Mesendoderm (in vitro differentiated cells): ENCODE data around the gene EFCAB6.

Source experiments
- DNase-seq: peaks from one replicate; pipeline ENCODE4 v3.0.0; 2013
- H2AK5ac ChIP-seq: 2 replicates; pipeline ENCODE4 v1.6.1; 2013; ENCODE audit warnings: low read length, inconsistent platforms
- H2BK120ac ChIP-seq: 2 replicates; pipeline ENCODE4 v1.6.1; 2013; ENCODE audit warnings: low read depth, mild to moderate bottlenecking, low read length, moderate library complexity, mixed read lengths
- H2BK15ac ChIP-seq: replicated peaks from 2 replicates; pipeline ENCODE4 v1.6.1; 2013; ENCODE audit warnings: low read depth, mild to moderate bottlenecking, moderate library complexity
- H2BK5ac ChIP-seq: 2 replicates; pipeline ENCODE4 v1.6.1; 2013; ENCODE audit warnings: low read length, inconsistent platforms
- H3K18ac ChIP-seq: 2 replicates; pipeline ENCODE4 v1.6.1; 2013; ENCODE audit warnings: mild to moderate bottlenecking, low read length, mixed read lengths
- H3K23ac ChIP-seq: one replicate; pipeline ENCODE4 v1.6.1; 2013; ENCODE audit warnings: low read length
- H3K27ac ChIP-seq: 2 replicates; pipeline ENCODE4 v1.5.1; 2013; ENCODE audit warnings: low read depth, mild to moderate bottlenecking, inconsistent platforms, low read length, moderate library complexity
- H3K27me3 ChIP-seq: 2 replicates; pipeline ENCODE4 v1.6.1; 2013; ENCODE audit warnings: low read length, control low read depth, mild to moderate bottlenecking, inconsistent platforms; ENCODE audit not compliant: insufficient read depth, poor library complexity
- H3K36me3 ChIP-seq: 2 replicates; pipeline ENCODE4 v1.6.1; 2013; ENCODE audit warnings: low read length, inconsistent platforms; ENCODE audit not compliant: control insufficient read depth, insufficient read depth
- H3K4ac ChIP-seq: one replicate; pipeline ENCODE4 v1.6.1; 2013; ENCODE audit warnings: low read depth, mild to moderate bottlenecking, low read length, moderate library complexity
- H3K4me1 ChIP-seq: 2 replicates; pipeline ENCODE4 v1.6.1; 2013; ENCODE audit warnings: low read depth, low read length, inconsistent platforms; ENCODE audit not compliant: control insufficient read depth
- H3K4me2 ChIP-seq: 2 replicates; pipeline ENCODE4 v1.6.1; 2013; ENCODE audit warnings: low read length
- H3K4me3 ChIP-seq: 2 replicates; pipeline ENCODE4 v1.5.1; 2013; ENCODE audit warnings: mild to moderate bottlenecking, low read length
- H3K56ac ChIP-seq: one replicate; pipeline ENCODE4 v1.6.1; 2013; ENCODE audit warnings: low read length
- H3K79me1 ChIP-seq: 2 replicates; pipeline ENCODE4 v1.6.1; 2013; ENCODE audit warnings: low read length, inconsistent platforms
- H3K79me2 ChIP-seq: 2 replicates; pipeline ENCODE4 v1.6.1; 2013; ENCODE audit warnings: mild to moderate bottlenecking, low read length; ENCODE audit not compliant: control insufficient read depth, insufficient read depth
- H3K9ac ChIP-seq: 2 replicates; pipeline ENCODE4 v1.6.1; 2013; ENCODE audit warnings: low read length, inconsistent platforms
- H4K5ac ChIP-seq: one replicate; pipeline ENCODE4 v1.6.1; 2013; ENCODE audit warnings: low read length
- H4K8ac ChIP-seq: one replicate; pipeline ENCODE4 v1.6.1; 2013; ENCODE audit warnings: low read depth, mild to moderate bottlenecking, control low read depth, low read length, moderate library complexity
- WGBS: extraction: QIAGEN DNeasy Blood & Tissue Kit; methylation state at CpG from one replicate; pipeline ENCODE4 v1.1.7; 2013; ENCODE audit warnings: low lambda C conversion rate, missing lambda C conversion rate; ENCODE audit not compliant: insufficient coverage; ENCODE audit errors: extremely low coverage; 5-methylcytosine and 5-hydroxymethylcytosine counted together

EFCAB6 gene

DNA sequence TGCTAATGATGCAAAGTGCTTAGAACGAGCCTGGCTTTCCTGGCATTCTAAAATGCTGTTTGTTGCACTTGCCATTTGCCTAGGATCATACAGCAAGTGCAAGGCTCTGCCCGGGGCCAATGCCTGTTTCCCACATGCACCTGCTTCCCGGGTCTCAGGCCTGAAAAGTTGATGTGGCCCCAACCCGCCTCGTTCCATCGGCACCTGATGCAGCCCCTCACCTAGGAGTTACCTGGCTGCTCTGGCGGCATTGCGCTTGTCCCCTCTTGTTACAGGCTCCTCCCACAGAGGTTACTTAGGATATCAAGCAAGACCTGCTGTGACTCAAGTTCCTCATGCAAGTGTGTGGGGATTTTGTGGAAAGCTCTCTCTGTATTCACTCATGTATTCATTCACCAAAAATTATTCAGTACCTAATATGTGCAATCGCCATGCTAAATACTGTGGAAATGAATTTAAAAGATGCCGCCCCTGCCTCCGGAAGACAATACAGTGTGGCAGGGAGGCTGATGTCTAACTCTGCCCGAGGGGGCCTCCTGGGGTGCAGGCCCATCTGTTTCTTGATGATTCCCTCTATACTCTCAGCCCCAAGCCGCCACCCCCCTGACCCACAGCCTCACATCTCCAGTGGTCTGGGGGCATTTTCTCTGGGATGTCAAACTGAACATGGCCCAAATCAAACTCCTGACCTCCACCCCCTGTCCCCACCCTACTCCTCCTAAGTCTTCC is 184.5 kb downstream of the EFCAB6 start:
- Histone ChIP-seq H3K4me1 (no peaks in the 10 kb centered on the region), H4K5ac (no peak overlapping the region), H2BK15ac (no peak overlapping the region), H3K79me1 (no peaks in the 10 kb centered on the region), H3K4me3 (no peak overlapping the region), H2AK5ac (no peak overlapping the region), H3K79me2 (no peaks in the 10 kb centered on the region), H3K27me3 (no peaks in the 10 kb centered on the region), H2BK5ac (no peak overlapping the region), H3K4me2 (no peak overlapping the region), H2BK120ac (no peak overlapping the region), H3K23ac (no peak overlapping the region), H3K56ac (no peak overlapping the region), H3K4ac (no peak overlapping the region), H4K8ac (no peak overlapping the region), H3K27ac (no peak overlapping the region), H3K9ac (no peak overlapping the region), H3K36me3 (no peaks in the 10 kb centered on the region), H3K18ac (no peak overlapping the region)
- no CpG with 5 or more reads among the region's 13 CpGs for WGBS
- no peak for DNase-seq

- Histone ChIP-seq H2BK15ac (no peak overlapping the region), H2BK5ac (no peak overlapping the region), H3K27me3 (no peaks in the 10 kb centered on the region), H2BK120ac (no peak overlapping the region), H3K4me2 (no peak overlapping the region), H4K8ac (no peak overlapping the region), H3K4me3 (no peak overlapping the region), H3K27ac (no peak overlapping the region), H3K9ac (no peak overlapping the region), H2AK5ac (no peak overlapping the region), H3K23ac (no peak overlapping the region), H3K4ac (no peak overlapping the region), H4K5ac (no peak overlapping the region), H3K36me3 (no peaks in the 10 kb centered on the region), H3K4me1 (no peaks in the 10 kb centered on the region), H3K79me2 (no peaks in the 10 kb centered on the region), H3K18ac (no peak overlapping the region), H3K79me1 (no peaks in the 10 kb centered on the region), H3K56ac (no peak overlapping the region)
- no CpG with 5 or more reads among the region's 10 CpGs for WGBS
- no peak for DNase-seq
Measured at GRCh38 chr22:43625242-43625641, 186.9 kb downstream of the EFCAB6 start.

GRCh38 chr22:43624144-43624998 is 187.7 kb downstream of the EFCAB6 start:
- Histone ChIP-seq H2BK5ac (no peak overlapping the region), H3K27me3 (no peaks in the 10 kb centered on the region), H3K18ac (no peak overlapping the region), H3K4me2 (no peak overlapping the region), H3K36me3 (no peaks in the 10 kb centered on the region), H3K27ac (no peak overlapping the region), H3K23ac (no peak overlapping the region), H2BK15ac (no peak overlapping the region), H2AK5ac (no peak overlapping the region), H3K4me3 (no peak overlapping the region), H2BK120ac (no peak overlapping the region), H3K79me2 (no peaks in the 10 kb centered on the region), H3K79me1 (no peaks in the 10 kb centered on the region), H3K56ac (no peak overlapping the region), H3K4ac (no peak overlapping the region), H3K4me1 (no peaks in the 10 kb centered on the region), H3K9ac (no peak overlapping the region), H4K5ac (no peak overlapping the region), H4K8ac (no peak overlapping the region)
- DNase-seq, result no peak
- WGBS, result no CpG with 5 or more reads among the region's 15 CpGs

- H3K27ac ChIP-seq, result no peak overlapping the region
- H2BK120ac ChIP-seq, result no peak overlapping the region
- no peaks in the 10 kb centered on the region for H3K36me3 ChIP-seq
- no peak overlapping the region for H2BK15ac ChIP-seq
- no peak overlapping the region for H3K56ac ChIP-seq
- H3K4me2 ChIP-seq, result no peak overlapping the region
- no peak overlapping the region for H3K23ac ChIP-seq
- no peak overlapping the region for H2AK5ac ChIP-seq
- no CpG with 5 or more reads among the region's 4 CpGs for WGBS
- H4K5ac ChIP-seq, result no peak overlapping the region
- no peak overlapping the region for H4K8ac ChIP-seq
- no peak overlapping the region for H3K18ac ChIP-seq
- H2BK5ac ChIP-seq, result no peak overlapping the region
- no peaks in the 10 kb centered on the region for H3K79me2 ChIP-seq
- H3K4me3 ChIP-seq, result no peak overlapping the region
- no peak overlapping the region for H3K9ac ChIP-seq
- H3K79me1 ChIP-seq, result no peaks in the 10 kb centered on the region
- no peaks in the 10 kb centered on the region for H3K27me3 ChIP-seq
- no peak overlapping the region for H3K4ac ChIP-seq
- no peaks in the 10 kb centered on the region for H3K4me1 ChIP-seq
- DNase-seq, result no peak
Measured at GRCh38 chr22:43622886-43623285, 189.2 kb downstream of the EFCAB6 start.

DNA sequence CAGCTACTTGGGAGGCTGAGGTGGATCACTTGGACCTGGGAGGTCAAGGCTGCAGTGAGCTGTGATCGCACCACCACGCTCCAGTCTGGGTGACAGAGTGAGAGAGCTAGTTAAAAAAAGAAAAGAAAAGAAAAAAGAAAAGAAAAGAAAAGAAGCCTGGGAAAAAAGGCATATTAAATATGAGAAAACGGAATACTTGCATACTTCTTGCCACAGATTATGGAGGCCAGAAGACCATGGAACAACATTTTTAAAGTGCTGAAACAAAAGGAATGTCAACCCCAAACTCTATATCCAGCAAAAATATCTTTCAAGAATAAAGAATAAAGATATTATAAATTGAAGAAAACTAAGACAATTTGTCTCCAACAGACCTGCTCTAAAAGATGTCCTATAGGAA is 191.9 kb downstream of the EFCAB6 start:
- Histone ChIP-seq H3K18ac (no peak overlapping the region), H2BK15ac (no peak overlapping the region), H3K36me3 (no peaks in the 10 kb centered on the region), H3K27ac (no peak overlapping the region), H2BK5ac (no peak overlapping the region), H3K23ac (no peak overlapping the region), H3K4me1 (no peaks in the 10 kb centered on the region), H4K5ac (no peak overlapping the region), H3K4me2 (no peak overlapping the region), H2AK5ac (no peak overlapping the region), H4K8ac (no peak overlapping the region), H3K27me3 (no peaks in the 10 kb centered on the region), H3K79me1 (no peaks in the 10 kb centered on the region), H3K56ac (no peak overlapping the region), H3K9ac (no peak overlapping the region), H2BK120ac (no peak overlapping the region), H3K4me3 (no peak overlapping the region), H3K79me2 (no peaks in the 10 kb centered on the region), H3K4ac (no peak overlapping the region)
- DNase-seq, result no peak
- WGBS, result no CpG with 5 or more reads among the region's 3 CpGs
